Bladder microvascular endothelial cell (primary cell): ENCODE results near the gene ARHGAP6. TPM values are rescaled to one million over a fixed set of nuclear protein-coding genes. Genes with fewer than 3 reads are reported as not detected.

Experiments used
- total RNA-seq: library from RNA; depleted of rRNA; stranded (reverse); fragments of >200 nt; gene quantifications from 2 replicates; pipeline ENCODE4 v1.2.3, GENCODE V29; 2014

The ARHGAP6 gene
- total RNA-seq: under 0.01 and 0.06 TPM in 2 replicates

GRCh38 chrX:11665168-11666111, at the start of gene ARHGAP6:
Gene ARHGAP6, minus strand, starts transcription at chrX:11665920. Its CDS starts 1,092 bp downstream, at chrX:11664828.

GRCh38 chrX:11293113-11293512, 372.6 kb downstream of the ARHGAP6 start, which contains the start of gene AMELX:
Gene AMELX, plus strand, starts transcription at chrX:11293413. Its CDS starts 1,376 bp downstream, at chrX:11294789.

GRCh38 chrX:11111037-11111851, 554.5 kb downstream of the ARHGAP6 start, which contains the start of gene HCCS:
Gene HCCS, plus strand, starts transcription at chrX:11111332. Its CDS starts 729 bp downstream, at chrX:11112061.

Other genes starting within 250 kb of the ARHGAP6 start
- gene MSL3, start 92.3 kb upstream of the ARHGAP6 start, total RNA-seq: 29.3 and 31.4 TPM in 2 replicates